Measurements from ENCODE around the gene ZMYM2. TPM values are rescaled to one million over a fixed set of nuclear protein-coding genes. Genes with fewer than 3 reads are reported as not detected.

Gene ZMYM2
- total RNA-seq, 1 donor: 62.5 TPM

- H3K4me3 ChIP-seq (ENCODE audit: low read depth, low read length): no peak overlapping the region
- TF ChIP-seq CTCF (IDR thresholded peaks at IDR 0.05; ENCODE audit: insufficient read depth, low read length): no peak
- DNase-seq (ENCODE audit: low read depth): no peak
These were observed 170.5 kb downstream of the ZMYM2 start for GRCh38 chr13:20129076-20129475.

GRCh38 chr13:20130012-20130411 lies 171.5 kb downstream of the ZMYM2 start:
- no peak for TF ChIP-seq CTCF (IDR thresholded peaks at IDR 0.05; ENCODE audit: insufficient read depth, low read length)
- H3K4me3 ChIP-seq (ENCODE audit: low read depth, low read length): no peak overlapping the region
- DNase-seq (ENCODE audit: low read depth): no peak

- no peak for DNase-seq (ENCODE audit: low read depth)
- no peak overlapping the region for H3K4me3 ChIP-seq (ENCODE audit: low read depth, low read length)
- TF ChIP-seq CTCF (IDR thresholded peaks at IDR 0.05; ENCODE audit: insufficient read depth, low read length): no peak
These were observed 172.1 kb downstream of the ZMYM2 start for GRCh38 chr13:20130652-20131051.

- no peak for TF ChIP-seq CTCF (IDR thresholded peaks at IDR 0.05; ENCODE audit: insufficient read depth, low read length)
- H3K4me3 ChIP-seq (ENCODE audit: low read depth, low read length): no peak overlapping the region
- no peak for DNase-seq (ENCODE audit: low read depth)
These were observed 172.7 kb downstream of the ZMYM2 start for GRCh38 chr13:20131057-20131832.

- no peak for TF ChIP-seq CTCF (IDR thresholded peaks at IDR 0.05; ENCODE audit: insufficient read depth, low read length)
- no peak overlapping the region for H3K4me3 ChIP-seq (ENCODE audit: low read depth, low read length)
- DNase-seq (ENCODE audit: low read depth): no peak
These were observed 173.6 kb downstream of the ZMYM2 start for GRCh38 chr13:20132052-20132634.

GRCh38 chr13:20134732-20135131 lies 176.2 kb downstream of the ZMYM2 start:
- no peak for TF ChIP-seq CTCF (IDR thresholded peaks at IDR 0.05; ENCODE audit: insufficient read depth, low read length)
- H3K4me3 ChIP-seq (ENCODE audit: low read depth, low read length): no peak overlapping the region
- DNase-seq (ENCODE audit: low read depth): no peak
